Measurements from ENCODE around the gene HMG20A.

GRCh38 chr15:77425104-77425503 lies 4.4 kb downstream of the HMG20A start:
- TF ChIP-seq TCF7L2 (IDR thresholded peaks at IDR 0.05; ENCODE audit: low read depth, low read length) (no peak), CTCF (IDR thresholded peaks at IDR 0.05) (no peak), POLR2AphosphoS5 (IDR thresholded peaks at IDR 0.05; ENCODE audit: low read depth, low read length) (no peak)

Measured in Panc1 (cell line).